Endodermal cell (in vitro differentiated cells): Measurements from ENCODE around the gene SVBP. TPM values are rescaled to one million over a fixed set of nuclear protein-coding genes. Genes with fewer than 3 reads are reported as not detected.

Experiments used
- DNase-seq: peaks from one replicate; pipeline ENCODE4 v3.0.0-alpha.2; 2017
- H3K27ac ChIP-seq: 2 replicates; pipeline ENCODE4 v1.5.1; 2013; ENCODE audit warnings: mild to moderate bottlenecking, low read depth, low read length, moderate library complexity
- H3K27me3 ChIP-seq: 2 replicates; pipeline ENCODE4 v1.6.1; 2013; ENCODE audit warnings: mild to moderate bottlenecking, low read length, moderate library complexity; ENCODE audit not compliant: insufficient read depth, control insufficient read depth, poor library complexity, severe bottlenecking
- H3K36me3 ChIP-seq: 2 replicates; pipeline ENCODE4 v1.7.0; 2013; ENCODE audit warnings: mild to moderate bottlenecking, low read length, moderate library complexity; ENCODE audit not compliant: control insufficient read depth, insufficient read depth
- H3K4me1 ChIP-seq: one replicate; pipeline ENCODE4 v1.7.0; 2013; ENCODE audit warnings: low read length; ENCODE audit not compliant: control insufficient read depth, insufficient read depth
- H3K4me3 ChIP-seq: 2 replicates; pipeline ENCODE4 v1.5.1; 2013; ENCODE audit warnings: mild to moderate bottlenecking, low read length, moderate library complexity
- H3K9ac ChIP-seq: 2 replicates; pipeline ENCODE4 v1.6.1; 2013; ENCODE audit warnings: mild to moderate bottlenecking, low read length, moderate library complexity; ENCODE audit not compliant: poor library complexity, severe bottlenecking; ENCODE audit errors: extremely low read depth
- H3K9me3 ChIP-seq: 2 replicates; pipeline ENCODE4 v1.6.1; 2013; ENCODE audit warnings: mild to moderate bottlenecking, low read length, moderate library complexity; ENCODE audit not compliant: control insufficient read depth
- H3K27ac Mint-ChIP-seq: 2 replicates; pipeline ENCODE4 v1.8.0; 2020; ENCODE audit warnings: mixed read lengths
- H3K27me3 Mint-ChIP-seq: 2 replicates; pipeline ENCODE4 v1.8.0; 2021; ENCODE audit warnings: mild to moderate bottlenecking, mixed read lengths; ENCODE audit not compliant: insufficient read depth
- H3K36me3 Mint-ChIP-seq: 2 replicates; pipeline ENCODE4 v1.8.0; 2020; ENCODE audit warnings: low read depth, mixed read lengths
- H3K4me1 Mint-ChIP-seq: 2 replicates; pipeline ENCODE4 v1.8.0; 2020; ENCODE audit warnings: mixed read lengths
- H3K4me3 Mint-ChIP-seq: 2 replicates; pipeline ENCODE4 v1.8.0; 2020; ENCODE audit warnings: mild to moderate bottlenecking, moderate library complexity, mixed read lengths
- H3K9me3 Mint-ChIP-seq: 2 replicates; pipeline ENCODE4 v1.8.0; 2020; ENCODE audit warnings: mild to moderate bottlenecking, mixed read lengths
- CTCF ChIP-seq: fragments of 200-600 bp; sonication (generic); conservative IDR thresholded peaks from 2 replicates; pipeline ENCODE4 v1.5.0; 2021; ENCODE audit warnings: antibody characterized with exemption, mild to moderate bottlenecking
- WGBS, 2 experiments: methylation state at CpG; one replicate each; pipeline versions ENCODE4 v1.1.5 to v1.1.7; 2013; ENCODE audit warnings: missing lambda C conversion rate in 2 of 2, mixed read lengths in 1 of 2; ENCODE audit not compliant: insufficient coverage in 1 of 2, insufficient read length in 1 of 2; 5-methylcytosine and 5-hydroxymethylcytosine counted together
- total RNA-seq, 2 donors: library from RNA; stranded (reverse); fragmentation: NEBNext Ultra II Directional in 1 of 2; extraction: Animal tissue kit (Norgen Biotek cat#: 25700) in 1 of 2; gene quantifications; 2 replicates in 1 of 2; 3 replicates in 1 of 2; pipeline ENCODE4 v1.2.1, GENCODE V29; 2021

The SVBP gene
- total RNA-seq, 2 donors from 2014 or later: 40.2 to 45.3 TPM

GRCh38 chr1:42825036-42825851 is 8.0 kb upstream of the SVBP start:
- no peaks in the 10 kb centered on the region for H3K36me3 ChIP-seq
- no peak overlapping the region for H3K4me3 ChIP-seq
- H3K4me1 ChIP-seq: peaks cover 3% of the 10 kb centered on the region
- H3K27me3 ChIP-seq: no peaks in the 10 kb centered on the region
- DNase-seq: no peak
- H3K36me3 Mint-ChIP-seq: no peaks in the 10 kb centered on the region
- no peak overlapping the region for H3K27ac ChIP-seq
- peak overlapping the region; percentile 15 for H3K27ac Mint-ChIP-seq
- no peaks in the 10 kb centered on the region for H3K9me3 ChIP-seq
- no peak overlapping the region for H3K9ac ChIP-seq
- H3K27me3 Mint-ChIP-seq: no peaks in the 10 kb centered on the region
- peaks cover 21% of the 10 kb centered on the region for H3K4me1 Mint-ChIP-seq
- H3K4me3 Mint-ChIP-seq: no peak overlapping the region
- 86 to 95% methylated on average over 6 to 10 of the region's 10 CpGs for WGBS, 2 experiments
- H3K9me3 Mint-ChIP-seq: no peaks in the 10 kb centered on the region
- TF ChIP-seq CTCF: no peak

GRCh38 chr1:42824481-42825035 is 7.4 kb upstream of the SVBP start:
- Histone ChIP-seq H3K9ac (no peak overlapping the region), H3K9me3 (no peaks in the 10 kb centered on the region), H3K4me1 (peaks cover 3% of the 10 kb centered on the region), H3K36me3 (no peaks in the 10 kb centered on the region), H3K27me3 (no peaks in the 10 kb centered on the region), H3K27ac (no peak overlapping the region), H3K4me3 (no peak overlapping the region)
- no peaks in the 10 kb centered on the region for H3K36me3 Mint-ChIP-seq
- H3K4me1 Mint-ChIP-seq: peaks cover 21% of the 10 kb centered on the region
- no peaks in the 10 kb centered on the region for H3K9me3 Mint-ChIP-seq
- no peak for TF ChIP-seq CTCF
- H3K4me3 Mint-ChIP-seq: no peak overlapping the region
- DNase-seq: no peak
- no peak overlapping the region for H3K27ac Mint-ChIP-seq
- H3K27me3 Mint-ChIP-seq: no peaks in the 10 kb centered on the region
- WGBS, 2 experiments: 95 to 100% methylated on average over 4 of the region's 4 CpGs

- WGBS, 2 experiments: 100% methylated on average over 2 of the region's 2 CpGs; no CpG with 5 or more reads in 1 of the 2 experiments
These were observed 5.7 kb upstream of the SVBP start for GRCh38 chr1:42822800-42823392.

More at GRCh38 chr1:42822800-42823392, 5.7 kb upstream of the SVBP start:
- Histone ChIP-seq H3K36me3 (no peaks in the 10 kb centered on the region), H3K27ac (no peak overlapping the region), H3K9me3 (no peaks in the 10 kb centered on the region), H3K27me3 (no peaks in the 10 kb centered on the region), H3K4me3 (no peak overlapping the region), H3K9ac (no peak overlapping the region), H3K4me1 (peaks cover 3% of the 10 kb centered on the region)
- no peak for DNase-seq
- no peak overlapping the region for H3K4me3 Mint-ChIP-seq
- TF ChIP-seq CTCF: no peak
- no peaks in the 10 kb centered on the region for H3K36me3 Mint-ChIP-seq
- peaks cover 21% of the 10 kb centered on the region for H3K4me1 Mint-ChIP-seq
- H3K9me3 Mint-ChIP-seq: no peaks in the 10 kb centered on the region
- H3K27ac Mint-ChIP-seq: no peak overlapping the region
- H3K27me3 Mint-ChIP-seq: no peaks in the 10 kb centered on the region
